ENCODE results near the gene VWA8.

DNA sequence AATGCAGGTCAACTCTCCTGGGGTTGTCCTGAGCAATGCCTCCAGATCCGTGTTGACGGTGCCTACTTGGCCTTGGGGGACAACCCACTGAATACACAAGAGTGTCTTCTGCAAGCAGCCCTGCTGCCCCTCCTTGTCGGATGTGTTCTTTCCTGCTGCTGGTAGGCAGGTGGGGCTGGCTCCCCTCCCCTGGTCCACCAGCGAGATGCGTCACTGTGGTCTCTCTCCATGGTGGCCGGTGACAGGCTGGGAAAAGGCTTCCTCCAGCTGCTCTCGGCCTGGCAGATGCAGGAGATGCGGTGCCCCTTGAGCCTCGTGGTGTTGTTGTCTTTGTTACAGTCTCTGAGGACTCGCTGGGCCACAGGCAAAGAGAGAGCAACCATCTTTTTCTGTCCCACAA is 418.6 kb downstream of the VWA8 start:
- TF ChIP-seq, protein P1, sequence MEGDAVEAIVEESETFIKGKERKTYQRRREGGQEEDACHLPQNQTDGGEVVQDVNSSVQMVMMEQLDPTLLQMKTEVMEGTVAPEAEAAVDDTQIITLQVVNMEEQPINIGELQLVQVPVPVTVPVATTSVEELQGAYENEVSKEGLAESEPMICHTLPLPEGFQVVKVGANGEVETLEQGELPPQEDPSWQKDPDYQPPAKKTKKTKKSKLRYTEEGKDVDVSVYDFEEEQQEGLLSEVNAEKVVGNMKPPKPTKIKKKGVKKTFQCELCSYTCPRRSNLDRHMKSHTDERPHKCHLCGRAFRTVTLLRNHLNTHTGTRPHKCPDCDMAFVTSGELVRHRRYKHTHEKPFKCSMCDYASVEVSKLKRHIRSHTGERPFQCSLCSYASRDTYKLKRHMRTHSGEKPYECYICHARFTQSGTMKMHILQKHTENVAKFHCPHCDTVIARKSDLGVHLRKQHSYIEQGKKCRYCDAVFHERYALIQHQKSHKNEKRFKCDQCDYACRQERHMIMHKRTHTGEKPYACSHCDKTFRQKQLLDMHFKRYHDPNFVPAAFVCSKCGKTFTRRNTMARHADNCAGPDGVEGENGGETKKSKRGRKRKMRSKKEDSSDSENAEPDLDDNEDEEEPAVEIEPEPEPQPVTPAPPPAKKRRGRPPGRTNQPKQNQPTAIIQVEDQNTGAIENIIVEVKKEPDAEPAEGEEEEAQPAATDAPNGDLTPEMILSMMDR (IDR thresholded peaks at IDR 0.05 in 2 of 3, conservative IDR thresholded peaks at IDR 0.05 in 1 of 3; ENCODE audit: borderline replicate concordance in 1 of 3, insufficient read depth in 1 of 3, low read depth in 2 of 3, low read length in 2 of 3) = no peak
- TF ChIP-seq CEBPB (IDR thresholded peaks at IDR 0.05; ENCODE audit: low read depth) (no peak), TCF7L2 (IDR thresholded peaks at IDR 0.05; ENCODE audit: borderline replicate concordance, extremely low read depth, insufficient read depth, insufficient read length) (no peak), ELF1 (IDR thresholded peaks at IDR 0.05; ENCODE audit: borderline replicate concordance, low read depth) (no peak)

All from HCT116 (cell line).